ENCODE data around the gene APBA2.

- no peak for TF ChIP-seq CTCF (IDR thresholded peaks at IDR 0.05)
- TF ChIP-seq EZH2 (IDR thresholded peaks at IDR 0.05), result no peak
Observed at GRCh38 chr15:29139072-29139471, 253.3 kb downstream of the APBA2 start.
